Osteoblast (primary cell): ENCODE measurements around the gene HK2. TPM values are rescaled to one million over a fixed set of nuclear protein-coding genes. Genes with fewer than 3 reads are reported as not detected.

Experiments
- DNase-seq: peaks from one replicate; pipeline ENCODE4 v3.0.0; 2011; ENCODE audit warnings: low spot score, mixed read lengths; ENCODE audit not compliant: insufficient read length; ENCODE audit errors: missing footprints
- H2AFZ ChIP-seq: 2 replicates; pipeline ENCODE4 v1.6.0; 2011; ENCODE audit warnings: mild to moderate bottlenecking, low read length
- H3K27ac ChIP-seq: 2 replicates; pipeline ENCODE4 v1.5.1; 2011; ENCODE audit warnings: mild to moderate bottlenecking, low read depth, low read length, moderate library complexity
- H3K27me3 ChIP-seq: 2 replicates; pipeline ENCODE4 v1.6.0; 2012; ENCODE audit warnings: mild to moderate bottlenecking, control low read depth, inconsistent platforms, low read length, moderate library complexity; ENCODE audit not compliant: insufficient read depth
- H3K36me3 ChIP-seq: 2 replicates; pipeline ENCODE4 v1.5.1; 2011; ENCODE audit warnings: mild to moderate bottlenecking, low read length, control low read depth, moderate library complexity; ENCODE audit not compliant: insufficient read depth
- H3K4me1 ChIP-seq: 2 replicates; pipeline ENCODE4 v1.5.1; 2011; ENCODE audit warnings: mild to moderate bottlenecking, low read length, control low read depth, moderate library complexity; ENCODE audit not compliant: insufficient read depth
- H3K4me2 ChIP-seq: 2 replicates; pipeline ENCODE4 v1.6.0; 2011; ENCODE audit warnings: mild to moderate bottlenecking, low read length; ENCODE audit not compliant: insufficient read depth
- H3K4me3 ChIP-seq: fragments of 200-600 bp; sonication (generic); 3 replicates; pipeline ENCODE4 v1.5.1; 2012; ENCODE audit warnings: mild to moderate bottlenecking, low read length, inconsistent platforms; ENCODE audit not compliant: insufficient read depth
- H3K79me2 ChIP-seq: 2 replicates; pipeline ENCODE4 v1.6.0; 2012; ENCODE audit warnings: mild to moderate bottlenecking, low read length, control low read depth, inconsistent platforms; ENCODE audit not compliant: insufficient read depth
- H3K9me3 ChIP-seq: 2 replicates; pipeline ENCODE4 v1.5.1; 2011; ENCODE audit warnings: low read depth, low read length, control low read depth
- H4K20me1 ChIP-seq: 2 replicates; pipeline ENCODE4 v1.6.0; 2012; ENCODE audit warnings: mild to moderate bottlenecking, low read length, control low read depth; ENCODE audit not compliant: insufficient read depth
- CTCF ChIP-seq: IDR thresholded peaks from 2 replicates; pipeline ENCODE4 v1.5.1; 2011; ENCODE audit warnings: mild to moderate bottlenecking, low read depth, low read length, moderate library complexity; ENCODE audit errors: extremely low read depth
- total RNA-seq: library from RNA; depleted of rRNA; stranded (reverse); fragments of >200 nt; gene quantifications from 2 replicates; pipeline ENCODE4 v1.2.3, GENCODE V29; 2012

Gene HK2
- total RNA-seq, 1 donor: 76.4 TPM

GRCh38 chr2:74845991-74846390 lies 12.1 kb downstream of the HK2 start:
- Histone ChIP-seq H3K79me2 (peaks cover 78% of the 10 kb centered on the region), H3K4me3 (peak overlapping the region; percentile 10), H2AFZ (no peak overlapping the region), H3K4me1 (peaks cover 69% of the 10 kb centered on the region), H3K36me3 (no peaks in the 10 kb centered on the region), H3K4me2 (peak overlapping the region; percentile 59), H3K9me3 (no peaks in the 10 kb centered on the region), H4K20me1 (no peaks in the 10 kb centered on the region), H3K27me3 (no peaks in the 10 kb centered on the region), H3K27ac (peak overlapping the region; percentile 99)
- TF ChIP-seq CTCF: no peak
- no peak for DNase-seq

- Histone ChIP-seq H3K9me3 (no peaks in the 10 kb centered on the region), H2AFZ (no peak overlapping the region), H4K20me1 (no peaks in the 10 kb centered on the region), H3K4me1 (peaks cover 69% of the 10 kb centered on the region), H3K4me2 (peak overlapping the region; percentile 59), H3K36me3 (no peaks in the 10 kb centered on the region), H3K4me3 (no peak overlapping the region), H3K27me3 (no peaks in the 10 kb centered on the region), H3K27ac (peak overlapping the region; percentile 99), H3K79me2 (peaks cover 78% of the 10 kb centered on the region)
- DNase-seq: no peak
- TF ChIP-seq CTCF: no peak
These were observed 12.6 kb downstream of the HK2 start for GRCh38 chr2:74846481-74846880.

GRCh38 chr2:74847070-74847858 lies 13.3 kb downstream of the HK2 start:
- TF ChIP-seq CTCF: no peak
- Histone ChIP-seq H3K79me2 (peaks cover 78% of the 10 kb centered on the region), H3K9me3 (no peaks in the 10 kb centered on the region), H3K27me3 (no peaks in the 10 kb centered on the region), H3K27ac (peak overlapping the region; percentile 99), H3K4me1 (peaks cover 68% of the 10 kb centered on the region), H4K20me1 (no peaks in the 10 kb centered on the region), H2AFZ (no peak overlapping the region), H3K4me2 (no peak overlapping the region), H3K4me3 (no peak overlapping the region), H3K36me3 (no peaks in the 10 kb centered on the region)
- DNase-seq: no peak

- Histone ChIP-seq H3K27ac (peak overlapping the region; percentile 57), H3K4me3 (no peak overlapping the region), H3K79me2 (peaks cover 80% of the 10 kb centered on the region), H3K4me1 (peaks cover 47% of the 10 kb centered on the region), H3K36me3 (peaks cover 3% of the 10 kb centered on the region), H2AFZ (peak overlapping the region; percentile 9), H3K27me3 (no peaks in the 10 kb centered on the region), H3K9me3 (no peaks in the 10 kb centered on the region), H4K20me1 (no peaks in the 10 kb centered on the region), H3K4me2 (peak overlapping the region; percentile 2)
- no peak for TF ChIP-seq CTCF
- no peak for DNase-seq
These were observed 15.4 kb downstream of the HK2 start for GRCh38 chr2:74849228-74849892.
